Stimulated activated CD4-positive, alpha-beta T cell treated with anti-CD3 and anti-CD28 coated beads, TNF-alpha, amount 100 ng/mL, for 24 hours (primary cell): ENCODE measurements around the gene MAJIN.
"Not testable (repeated sequence)": the region's sequence is repeated elsewhere in the genome, so short reads cannot be mapped to it uniquely, and the experiment has no call there.

Experiments used
- DNase-seq, 3 experiments: peaks; one replicate each; pipeline ENCODE4 v3.0.0-alpha.2; 2020; ENCODE audit warnings: low read depth in 3 of 3

The MAJIN gene

GRCh38 chr11:64990222-64990923 is 18.5 kb upstream of the MAJIN start:
- no peak for DNase-seq

DNA sequence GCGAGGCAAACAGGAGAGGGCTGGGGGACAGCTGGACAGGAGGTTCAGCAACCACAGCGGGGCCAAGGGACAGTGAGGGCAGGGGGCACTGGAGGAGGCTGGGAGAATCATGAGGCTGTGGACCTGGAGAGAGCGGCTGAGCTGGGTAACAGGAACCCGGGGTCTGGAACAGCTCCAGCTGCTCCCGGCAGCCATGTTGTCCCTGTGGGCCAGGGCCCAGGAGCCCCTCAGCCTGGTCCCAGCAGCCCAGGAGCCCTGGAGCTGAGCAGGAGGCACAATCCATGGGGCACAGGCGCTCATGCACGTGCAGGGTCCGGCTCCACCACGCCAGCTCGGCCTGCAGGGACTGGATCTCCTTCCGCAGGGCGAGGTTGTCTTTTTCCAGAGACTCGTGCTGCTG is 17.5 kb upstream of the MAJIN start:
- no peak for DNase-seq

- DNase-seq, result no peak
Measured at GRCh38 chr11:64987998-64988854, 16.3 kb upstream of the MAJIN start.

DNA sequence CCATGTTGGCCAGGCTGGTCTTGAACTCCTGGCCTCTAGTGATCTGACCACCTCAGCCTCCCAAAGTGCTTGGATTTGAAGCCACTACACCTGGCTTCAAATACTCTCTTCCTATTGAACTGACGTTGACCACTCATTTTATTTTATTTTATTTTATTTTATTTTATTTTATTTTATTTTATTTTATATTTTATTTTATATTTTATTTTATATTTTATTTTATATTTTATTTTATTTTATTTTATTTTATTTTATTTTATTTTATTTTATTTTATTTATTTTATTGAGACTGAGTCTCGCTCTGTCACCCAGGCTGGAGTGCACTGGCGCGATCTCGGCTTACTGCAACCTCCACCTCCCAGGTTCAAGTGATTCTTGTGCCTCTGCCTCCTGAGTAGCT is 11.4 kb upstream of the MAJIN start:
- not testable (repeated sequence) for DNase-seq

DNA sequence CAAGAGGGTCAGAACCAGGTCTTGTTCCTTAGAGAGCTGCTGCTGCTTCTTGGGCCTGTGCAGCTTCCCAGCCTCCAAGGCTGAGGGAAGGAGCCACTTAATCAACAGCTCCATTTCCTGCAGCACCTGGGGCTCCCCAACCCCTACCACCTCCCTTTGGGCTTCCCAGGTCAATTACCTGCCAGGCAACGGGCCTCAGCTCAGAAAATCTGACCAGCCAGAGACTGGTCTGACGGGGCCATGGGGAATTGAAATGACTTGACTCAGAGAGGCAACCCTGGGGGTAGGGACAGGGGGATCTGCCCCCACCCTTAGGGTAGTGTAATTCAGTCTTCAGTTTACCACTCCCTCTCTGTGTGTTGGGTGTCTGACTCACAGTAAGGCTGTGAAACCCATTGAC is 4.7 kb upstream of the MAJIN start:
- no peak for DNase-seq

DNA sequence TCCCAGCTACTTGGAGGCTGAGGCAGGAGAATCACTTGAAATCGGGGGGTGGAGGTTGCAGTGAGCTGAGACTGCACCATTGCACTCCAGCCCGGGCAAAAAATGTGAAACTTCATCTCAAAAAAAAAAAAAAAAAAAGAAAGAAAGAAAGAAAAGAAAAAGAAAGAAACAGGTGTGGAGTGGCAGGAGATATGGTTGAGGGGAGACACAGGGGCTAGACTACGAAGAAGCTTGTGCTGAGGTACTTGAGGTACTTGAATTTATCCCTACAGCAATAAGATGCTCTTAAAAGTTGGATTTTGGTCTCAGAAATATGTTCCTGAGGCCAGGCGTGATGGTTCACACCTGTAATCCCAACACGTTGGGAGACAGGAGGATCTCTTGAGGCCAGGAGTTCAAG is 2.2 kb upstream of the MAJIN start:
- no peak for DNase-seq

GRCh38 chr11:64970731-64971151 is 1.2 kb downstream of the MAJIN start:
- DNase-seq, result peak in 2 of 3 experiments; percentile 11 to 34

DNA sequence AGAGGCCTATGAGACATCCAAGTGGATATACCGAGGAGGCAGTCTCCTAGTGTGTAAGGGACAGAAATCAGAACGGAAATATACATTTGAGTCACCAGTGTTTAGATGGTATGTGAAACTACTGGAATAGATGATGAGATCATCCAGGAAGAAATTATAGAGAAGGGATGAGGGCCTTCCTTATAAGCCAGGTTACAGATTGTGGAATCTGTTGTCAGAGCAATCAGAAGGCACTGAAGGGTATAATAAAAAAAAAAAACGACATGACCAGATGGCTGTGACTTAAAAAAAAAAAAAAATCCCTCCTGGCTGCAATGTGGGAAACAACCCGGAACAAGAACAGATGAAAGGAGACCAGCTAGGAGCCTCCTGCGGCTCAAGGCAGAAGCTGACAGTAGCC is 2.7 kb downstream of the MAJIN start:
- no peak for DNase-seq

DNA sequence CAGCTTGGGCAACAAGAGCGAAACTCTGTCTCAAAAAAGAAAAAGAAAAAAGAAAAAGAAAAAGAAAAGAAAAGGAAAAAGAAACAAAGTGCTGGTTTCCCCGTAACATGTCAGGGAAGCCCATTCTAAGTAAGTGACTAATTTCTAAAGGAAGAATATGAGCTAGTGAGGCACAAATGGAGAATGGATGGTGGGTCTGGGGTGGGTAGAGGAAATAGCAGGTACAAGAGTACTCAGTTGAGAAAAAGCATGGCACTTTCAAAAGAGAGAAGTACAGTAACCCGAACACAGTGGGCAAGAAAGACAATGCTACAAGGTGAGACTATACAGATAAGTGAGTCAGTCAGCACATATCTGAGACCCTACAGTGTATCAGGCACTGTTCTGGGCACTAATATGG is 4.5 kb downstream of the MAJIN start:
- DNase-seq, result no peak

GRCh38 chr11:64963072-64963631 is 8.8 kb downstream of the MAJIN start:
- DNase-seq, result no peak

DNA sequence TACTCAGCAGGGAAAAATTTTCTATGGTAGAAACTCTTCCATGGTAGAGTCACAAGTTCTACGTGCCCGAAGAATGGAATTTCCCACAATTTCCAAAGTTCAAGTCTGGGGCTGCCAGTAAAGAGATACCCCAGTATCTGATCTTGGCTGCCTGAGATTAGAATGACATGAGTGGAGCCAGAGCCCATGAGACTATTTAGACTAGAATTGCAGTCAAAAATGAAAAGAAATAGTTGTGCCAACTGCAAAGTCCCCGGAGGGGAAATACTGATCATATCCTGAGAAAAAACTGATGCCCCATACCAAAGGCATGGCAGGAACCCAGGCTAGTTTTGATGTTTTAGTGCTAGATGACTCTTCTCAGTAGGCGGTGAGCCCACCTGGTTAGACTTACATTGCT is 11.2 kb downstream of the MAJIN start:
- DNase-seq, result no peak

GRCh38 chr11:64959498-64959897 is 12.4 kb downstream of the MAJIN start:
- DNase-seq, result no peak

DNA sequence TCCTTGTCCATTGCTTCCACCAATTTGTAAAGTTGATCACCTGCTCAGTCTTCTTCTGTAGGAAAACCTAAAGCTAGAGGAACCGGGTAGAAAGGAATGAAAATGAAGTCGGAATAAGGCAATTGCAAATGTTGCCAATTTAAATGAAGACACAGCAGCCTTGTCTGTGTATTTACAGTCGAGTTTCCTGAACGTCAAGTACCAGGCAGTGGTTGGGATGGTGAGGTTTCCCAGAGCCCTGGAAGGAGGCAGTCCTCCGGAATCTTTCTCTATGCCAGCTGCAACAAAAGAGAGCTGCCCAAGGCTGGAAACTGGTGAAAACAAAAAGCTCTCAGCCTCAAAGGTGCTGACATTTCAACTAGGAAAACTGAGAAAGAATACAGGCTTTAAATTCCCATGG is 17.7 kb downstream of the MAJIN start:
- DNase-seq, result no peak

DNA sequence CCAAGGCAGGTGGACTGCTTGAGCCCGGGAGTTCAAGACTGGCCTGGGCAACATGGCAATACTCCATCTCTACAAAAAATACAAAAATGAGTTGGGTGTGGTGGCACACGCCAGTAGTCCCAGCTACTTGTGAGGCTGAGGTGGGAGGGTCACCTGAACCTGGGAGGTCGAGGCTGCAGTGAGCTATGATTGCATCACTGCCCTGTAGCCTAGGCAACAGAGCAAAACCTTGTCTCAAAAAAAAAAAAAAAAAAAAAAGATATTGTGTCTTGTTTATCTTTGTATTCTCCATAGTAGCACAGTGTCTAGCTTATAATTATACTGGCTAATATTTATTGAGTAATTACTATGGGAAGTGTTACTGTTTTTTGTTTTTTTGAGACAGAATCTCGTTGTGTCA is 20.4 kb downstream of the MAJIN start:
- DNase-seq, result no peak

- DNase-seq, result no peak
Measured at GRCh38 chr11:64947208-64947814, 24.6 kb downstream of the MAJIN start.

- DNase-seq, result no peak
Measured at GRCh38 chr11:64936539-64936938, 35.4 kb downstream of the MAJIN start.

DNA sequence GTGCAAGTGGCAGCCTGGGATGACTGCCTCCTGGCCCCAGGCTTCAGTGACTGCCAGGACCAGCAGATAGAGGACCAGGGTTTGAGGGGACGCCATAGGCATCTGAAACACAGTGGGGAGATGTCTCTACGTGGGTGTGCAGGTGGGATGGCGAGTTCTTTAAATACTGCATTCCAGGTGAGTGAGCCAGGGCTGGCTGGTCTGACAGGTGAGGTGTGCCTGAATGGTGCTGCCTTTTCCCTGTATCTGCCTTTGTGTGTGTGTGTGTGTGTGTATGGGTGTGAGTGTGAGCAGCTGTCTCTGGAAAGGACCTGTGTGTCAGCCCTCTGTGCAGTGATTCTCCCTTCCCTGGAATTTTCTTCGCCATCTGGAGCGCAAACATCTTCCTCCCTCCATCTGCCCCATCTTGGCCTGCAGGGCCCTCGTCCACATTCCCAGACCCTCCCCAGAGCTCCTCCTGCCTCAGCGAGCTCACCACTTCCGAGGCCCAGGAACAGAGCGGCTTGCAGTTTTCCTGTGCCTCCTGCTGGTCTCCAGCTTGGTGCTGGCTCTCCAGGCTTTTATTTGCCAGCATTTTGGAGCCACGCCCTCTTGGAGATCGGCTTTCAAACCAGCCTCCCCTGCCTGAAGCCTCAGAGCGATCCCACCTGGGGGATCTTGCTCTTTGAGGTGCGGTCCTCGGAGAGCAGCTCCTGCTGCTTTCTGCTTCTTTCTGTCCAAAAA is 36.4 kb downstream of the MAJIN start, which contains the start of gene GPHA2:
TSS of gene GPHA2 (minus strand) at position 535 of the 723 bp plus-strand sequence. CDS start at position 102, 433 bp downstream.
- no peak for DNase-seq

- no peak for DNase-seq
Measured at GRCh38 chr11:64934682-64935358, 37.1 kb downstream of the MAJIN start.

DNA sequence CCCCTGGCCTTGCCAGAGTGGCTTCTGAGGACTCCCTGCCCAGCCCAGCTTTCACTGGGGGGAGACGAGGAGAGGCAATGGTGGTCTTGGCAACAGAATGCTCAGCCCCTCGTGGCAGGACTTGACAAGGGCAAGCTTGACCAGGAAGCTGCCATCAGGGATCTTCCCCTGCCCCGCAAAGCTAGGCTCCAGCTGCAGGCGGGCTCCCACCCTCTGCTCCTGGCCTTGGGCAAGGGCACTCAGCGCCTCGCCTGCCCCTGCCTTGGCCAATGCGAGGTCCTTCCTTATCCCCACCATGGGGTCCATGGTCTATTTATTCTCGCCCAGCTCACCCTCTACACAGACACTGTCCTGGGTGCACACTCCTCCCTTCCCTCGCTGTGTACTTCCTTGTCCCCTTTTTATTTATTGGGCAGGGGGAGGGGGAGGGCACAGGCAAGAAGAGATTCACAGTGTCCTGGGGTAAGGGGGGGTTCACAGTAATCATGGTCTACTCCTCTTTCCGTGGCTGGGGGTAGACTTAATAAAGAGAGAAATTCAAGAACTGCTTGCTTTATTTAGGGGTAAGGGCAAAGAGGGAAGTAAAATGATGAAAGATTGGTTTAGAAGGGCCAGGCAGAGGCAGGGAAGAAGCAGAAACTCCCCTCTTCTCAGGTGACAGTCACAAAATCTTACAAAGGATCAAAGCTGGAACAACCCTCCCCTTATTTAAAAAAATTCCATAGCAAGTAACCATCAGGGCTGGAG is 37.8 kb downstream of the MAJIN start:
- DNase-seq, result no peak

DNA sequence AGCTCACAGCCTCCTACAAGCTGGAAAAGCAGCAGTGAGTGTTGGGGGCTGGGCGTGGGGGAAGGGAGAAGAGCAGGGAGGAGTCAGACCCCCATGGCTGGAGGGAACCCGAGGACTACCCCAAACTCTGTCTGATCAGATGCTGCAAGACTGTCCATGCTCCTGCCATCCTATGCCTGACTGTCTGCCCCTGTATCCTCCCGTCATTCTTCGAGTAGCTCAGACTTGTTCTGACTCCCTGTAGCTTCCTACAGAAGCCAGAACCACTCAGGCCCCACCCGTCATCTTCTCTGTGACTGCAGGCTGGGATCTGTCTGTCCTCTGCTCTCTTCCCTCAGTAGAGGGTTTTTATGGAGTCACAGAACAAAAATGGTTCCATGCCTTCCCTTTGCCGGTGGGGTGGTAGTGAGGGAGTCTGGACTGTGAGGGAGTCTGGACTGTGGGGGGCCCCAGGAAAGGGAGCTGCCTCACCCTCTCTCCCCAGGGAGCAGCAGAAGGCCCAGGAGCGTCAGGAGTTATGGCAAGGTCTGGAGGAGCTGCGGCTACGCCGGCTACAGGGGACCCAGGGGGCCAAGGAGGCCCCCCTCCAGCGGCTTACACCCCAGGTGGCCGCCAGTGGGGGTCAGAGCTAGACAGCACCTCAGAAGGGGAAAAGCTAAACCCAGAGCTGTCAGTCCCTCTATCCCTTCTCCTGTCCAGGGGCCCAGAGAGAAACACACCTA is 38.5 kb downstream of the MAJIN start:
- no peak for DNase-seq
